Stomach smooth muscle (tissue), 2 donors: ENCODE results near the gene TRABD2A.

Source experiments
- H3K27ac ChIP-seq: one replicate; pipeline ENCODE4 v1.7.0; 2013; ENCODE audit warnings: mild to moderate bottlenecking, low read length, inconsistent platforms
- H3K27me3 ChIP-seq, 2 donors: one replicate each; pipeline ENCODE4 v1.7.0; 2013; ENCODE audit warnings: low read length in 2 of 2; ENCODE audit not compliant: insufficient read depth in 2 of 2, control insufficient read depth in 1 of 2
- H3K36me3 ChIP-seq, 2 donors: one replicate each; pipeline ENCODE4 v1.7.0; 2013; ENCODE audit warnings: low read length in 2 of 2; ENCODE audit not compliant: control insufficient read depth in 2 of 2, insufficient read depth in 2 of 2
- H3K4me1 ChIP-seq: one replicate; pipeline ENCODE4 v1.7.0; 2013; ENCODE audit warnings: low read length; ENCODE audit not compliant: control insufficient read depth, insufficient read depth
- H3K4me3 ChIP-seq, 2 donors: one replicate each; pipeline ENCODE4 v1.7.0; 2013; ENCODE audit warnings: low read length in 2 of 2
- H3K9ac ChIP-seq, 2 donors: one replicate each; pipeline ENCODE4 v1.7.0; 2013; ENCODE audit warnings: low read length in 2 of 2, mild to moderate bottlenecking in 1 of 2
- H3K9me3 ChIP-seq, 2 donors: one replicate each; pipeline ENCODE4 v1.7.0; 2013; ENCODE audit warnings: low read length in 2 of 2; ENCODE audit not compliant: control insufficient read depth in 2 of 2
- donor health status: healthy.
- donor health status: Pancreatic carcinoma.

TRABD2A gene

DNA sequence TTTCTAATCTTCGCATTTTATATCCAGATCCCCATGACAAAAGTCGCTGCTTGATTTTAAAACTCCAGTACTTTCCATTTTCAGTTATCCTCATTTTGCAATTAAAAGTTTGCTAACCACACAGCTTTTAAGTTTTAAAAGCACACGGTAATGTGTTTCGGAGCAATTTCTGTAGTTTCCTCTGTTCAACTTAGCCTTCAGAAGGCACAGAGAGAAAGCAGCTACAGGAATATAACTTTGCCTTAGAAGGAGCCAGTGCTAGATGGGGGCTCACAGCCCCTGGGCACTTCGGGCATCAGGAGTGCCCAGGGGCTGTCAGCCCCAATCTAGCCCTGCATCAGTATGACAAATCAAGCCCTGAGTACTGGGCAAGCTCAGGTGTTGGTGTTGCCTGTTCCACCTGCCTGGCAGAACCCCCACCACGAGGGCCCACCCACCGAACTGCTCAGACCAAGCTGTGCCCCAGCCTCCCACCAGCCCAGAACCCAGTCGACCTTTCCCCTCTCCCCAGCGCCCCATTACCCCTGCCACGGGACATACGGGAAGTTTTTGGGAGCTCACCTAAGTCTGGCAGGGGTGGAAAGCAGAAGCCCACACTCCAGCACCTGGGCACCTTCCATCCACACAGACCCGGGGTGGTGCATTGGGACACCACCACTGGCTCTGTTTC, 47.3 kb downstream of the TRABD2A start:
- Histone ChIP-seq H3K36me3 (no peaks in the 10 kb centered on the region), H3K4me3 (no peak overlapping the region), H3K27ac (no peak overlapping the region), H3K9me3 (peaks cover 3 to 4% of the 10 kb centered on the region in 2 donors), H3K4me1 (no peaks in the 10 kb centered on the region), H3K27me3 (no peaks in the 10 kb centered on the region), H3K9ac (no peak overlapping the region)

DNA sequence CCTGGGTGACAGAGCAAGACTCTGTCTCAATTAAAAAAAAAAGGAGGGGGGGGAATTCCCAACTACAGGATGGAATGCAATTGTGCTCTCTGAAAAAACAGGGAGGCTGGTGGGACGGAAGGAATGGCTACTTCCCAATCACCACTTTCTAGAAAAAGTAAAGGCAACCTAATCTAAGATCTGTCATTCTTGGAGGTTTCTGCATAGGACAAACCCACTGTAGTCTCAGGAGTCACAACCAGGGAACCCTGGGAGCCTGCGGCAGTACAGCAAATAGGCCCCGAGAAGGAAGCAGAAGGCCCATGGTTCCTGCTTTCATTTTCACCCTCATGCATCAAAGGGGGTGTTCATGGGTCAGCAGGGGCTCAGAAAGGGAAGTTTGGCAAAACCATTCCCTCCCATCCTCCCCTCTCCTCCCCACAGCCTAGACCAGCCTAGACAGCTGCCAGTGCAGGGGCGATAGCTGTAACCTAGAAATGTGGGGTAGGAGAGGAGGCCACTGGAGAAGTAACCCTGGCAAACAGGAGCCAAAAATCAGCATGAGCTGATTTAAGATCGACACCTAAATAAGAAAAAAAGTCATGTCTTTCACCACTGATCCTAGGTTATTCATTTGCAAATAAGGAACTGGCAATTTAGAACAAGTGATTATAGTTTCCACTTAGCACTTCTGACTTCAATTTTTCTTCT, 48.0 kb downstream of the TRABD2A start:
- Histone ChIP-seq H3K36me3 (no peaks in the 10 kb centered on the region), H3K27me3 (no peaks in the 10 kb centered on the region), H3K4me1 (no peaks in the 10 kb centered on the region), H3K9me3 (peaks cover 3 to 4% of the 10 kb centered on the region in 2 donors), H3K4me3 (no peak overlapping the region), H3K27ac (no peak overlapping the region), H3K9ac (no peak overlapping the region)

DNA sequence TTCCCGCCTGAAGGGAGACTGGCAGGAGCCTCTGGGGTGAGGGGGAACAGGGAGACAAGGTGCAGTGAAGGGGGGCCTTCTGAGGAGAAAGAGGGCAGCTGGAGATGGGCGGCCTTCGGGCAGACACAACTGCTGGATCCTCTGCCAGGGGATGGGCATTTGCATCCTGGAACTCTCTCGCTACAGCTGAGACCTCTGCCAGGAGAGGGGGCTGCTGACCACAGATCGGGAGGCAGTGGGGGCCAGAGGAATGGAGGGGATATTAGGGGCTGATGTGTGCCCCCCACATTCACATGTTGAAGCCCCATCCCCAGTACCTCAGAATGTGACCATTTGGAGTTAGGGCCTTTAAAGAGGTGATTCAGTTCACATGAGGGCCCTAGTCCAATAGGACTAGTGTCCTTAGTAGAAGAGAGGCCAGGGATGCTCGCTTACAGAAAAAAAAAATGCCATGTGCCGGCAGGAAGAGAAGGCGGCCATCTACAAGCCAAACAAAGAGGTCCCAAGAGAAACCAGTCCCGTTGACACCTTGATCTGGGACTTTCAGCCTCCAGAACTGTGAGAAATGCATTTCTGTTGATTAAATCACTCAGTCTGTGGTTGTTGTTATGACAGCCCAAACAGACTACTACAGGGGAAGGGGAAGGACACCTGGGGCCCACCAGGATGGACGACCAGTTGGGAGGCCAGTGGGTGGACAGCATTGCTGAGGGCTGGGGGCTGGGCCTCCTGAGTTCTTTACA, 50.0 kb downstream of the TRABD2A start:
- no peak overlapping the region for H3K27ac ChIP-seq
- H3K4me1 ChIP-seq = no peaks in the 10 kb centered on the region
- H3K9me3 ChIP-seq = no peaks in the 10 kb centered on the region
- no peaks in the 10 kb centered on the region for H3K27me3 ChIP-seq
- H3K4me3 ChIP-seq = no peak overlapping the region
- no peaks in the 10 kb centered on the region for H3K36me3 ChIP-seq
- no peak overlapping the region for H3K9ac ChIP-seq

DNA sequence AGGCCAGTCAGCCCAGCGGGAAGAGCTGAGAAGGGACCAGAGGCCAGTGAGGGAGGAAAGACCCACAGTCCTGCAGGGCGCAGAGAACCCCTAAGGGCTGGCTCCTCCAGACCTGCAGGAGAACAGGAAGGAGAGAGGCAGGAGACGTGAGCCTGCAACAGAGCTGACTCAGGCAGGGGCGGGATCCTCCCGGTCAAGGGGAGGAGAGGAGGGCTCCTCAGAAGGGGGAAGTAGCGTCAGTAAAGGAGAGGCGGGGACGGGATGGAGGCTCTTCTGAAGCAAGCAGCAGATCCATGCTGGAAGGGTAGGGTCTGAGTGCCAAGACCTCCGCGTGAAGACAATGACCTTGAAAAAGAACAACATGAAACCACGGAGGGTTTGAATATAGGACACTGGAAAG, 50.8 kb downstream of the TRABD2A start:
- Histone ChIP-seq H3K27me3 (no peaks in the 10 kb centered on the region), H3K9me3 (no peaks in the 10 kb centered on the region), H3K27ac (no peak overlapping the region), H3K36me3 (no peaks in the 10 kb centered on the region), H3K4me3 (no peak overlapping the region), H3K4me1 (no peaks in the 10 kb centered on the region), H3K9ac (no peak overlapping the region)

DNA sequence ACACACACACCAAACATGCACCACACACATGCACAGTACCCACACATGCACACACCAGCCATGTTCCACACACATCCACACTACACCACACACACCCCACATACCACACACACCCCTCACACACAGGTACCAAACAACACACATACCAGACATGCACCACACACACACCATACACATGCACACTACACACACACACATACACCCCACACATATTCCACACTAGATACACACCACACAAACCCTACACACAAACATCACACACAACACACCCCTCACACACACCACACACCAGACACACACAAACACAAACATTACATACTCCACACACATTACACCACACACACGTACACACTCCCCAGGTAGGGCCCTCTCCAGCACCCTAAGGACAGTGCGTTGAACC, 51.2 kb downstream of the TRABD2A start:
- Histone ChIP-seq H3K9me3 (no peaks in the 10 kb centered on the region), H3K9ac (no peak overlapping the region), H3K4me3 (no peak overlapping the region), H3K36me3 (no peaks in the 10 kb centered on the region), H3K27ac (no peak overlapping the region), H3K27me3 (no peaks in the 10 kb centered on the region), H3K4me1 (no peaks in the 10 kb centered on the region)

DNA sequence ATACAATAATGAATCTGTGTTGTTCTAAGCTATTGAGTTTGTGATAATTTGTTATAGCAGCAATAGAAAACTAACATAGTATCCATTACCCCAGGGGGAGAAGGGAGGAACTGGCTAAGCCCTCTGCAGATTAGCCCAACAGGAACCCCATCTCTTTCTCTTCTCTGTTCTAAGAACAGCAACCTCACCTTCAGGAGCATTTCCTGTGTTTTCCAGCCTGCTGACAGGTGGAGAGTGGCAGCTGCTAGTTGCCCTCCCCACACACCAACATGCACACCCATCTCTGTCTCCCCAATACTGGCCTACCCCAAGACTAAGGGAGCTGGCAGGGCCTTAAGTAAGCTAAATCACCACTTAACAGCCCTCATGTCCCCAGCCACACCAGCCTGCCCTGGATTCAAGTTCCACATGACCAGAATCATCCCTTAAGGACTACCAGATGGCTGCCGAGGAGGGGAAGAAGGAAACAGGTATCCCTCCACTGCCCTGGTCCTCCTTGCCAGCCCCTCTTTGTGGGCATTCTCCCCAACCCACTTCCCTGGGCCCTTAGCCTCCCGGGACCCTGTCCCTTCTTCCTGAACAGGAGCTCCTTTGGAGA, 52.8 kb downstream of the TRABD2A start:
- Histone ChIP-seq H3K27ac (no peak overlapping the region), H3K9me3 (no peaks in the 10 kb centered on the region), H3K4me1 (no peaks in the 10 kb centered on the region), H3K27me3 (no peaks in the 10 kb centered on the region), H3K36me3 (no peaks in the 10 kb centered on the region), H3K9ac (no peak overlapping the region), H3K4me3 (no peak overlapping the region)

DNA sequence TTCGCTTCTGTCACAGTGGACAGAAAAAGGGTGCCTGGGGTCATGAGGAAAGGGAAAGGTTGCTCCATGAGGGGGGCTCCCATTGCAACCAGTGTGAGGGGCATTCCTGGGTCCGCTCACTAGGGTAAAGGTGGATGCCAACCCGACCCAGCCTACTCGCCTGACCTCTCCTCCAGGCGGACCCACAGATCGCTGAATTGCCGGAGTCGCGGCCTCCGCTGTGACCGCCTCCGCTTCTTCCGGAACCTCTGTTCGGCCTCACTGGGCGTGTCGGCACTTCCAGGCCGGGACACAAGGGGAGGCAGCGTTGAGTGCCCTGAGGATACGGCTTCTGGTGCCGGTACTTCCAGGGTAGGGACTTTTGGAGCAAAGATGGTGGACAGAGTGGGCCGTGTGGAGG, 57.1 kb downstream of the TRABD2A start:
- Histone ChIP-seq H3K4me3 (no peak overlapping the region), H3K9ac (no peak overlapping the region), H3K9me3 (no peaks in the 10 kb centered on the region), H3K27me3 (no peaks in the 10 kb centered on the region), H3K4me1 (no peaks in the 10 kb centered on the region), H3K36me3 (no peaks in the 10 kb centered on the region), H3K27ac (no peak overlapping the region)

DNA sequence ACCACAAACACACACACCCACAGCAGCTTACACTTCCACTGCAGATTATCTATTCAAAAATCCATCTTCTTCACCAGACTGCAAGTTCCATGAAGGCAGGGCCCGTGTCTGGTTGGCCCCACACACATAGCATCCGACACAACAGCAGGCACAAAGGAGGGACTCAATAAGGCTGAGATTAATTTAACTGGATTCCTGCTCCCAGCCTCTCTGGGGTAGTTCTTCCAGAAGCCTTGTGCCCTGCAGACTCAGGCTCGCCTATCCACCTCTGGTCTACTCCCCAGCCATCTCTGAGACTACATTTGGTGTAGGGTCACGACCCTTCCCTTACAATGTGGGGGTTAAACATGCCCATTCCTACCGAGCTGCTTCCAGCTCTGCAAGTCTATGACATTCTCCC, 57.7 kb downstream of the TRABD2A start:
- Histone ChIP-seq H3K27me3 (no peaks in the 10 kb centered on the region), H3K4me1 (no peaks in the 10 kb centered on the region), H3K36me3 (no peaks in the 10 kb centered on the region)

DNA sequence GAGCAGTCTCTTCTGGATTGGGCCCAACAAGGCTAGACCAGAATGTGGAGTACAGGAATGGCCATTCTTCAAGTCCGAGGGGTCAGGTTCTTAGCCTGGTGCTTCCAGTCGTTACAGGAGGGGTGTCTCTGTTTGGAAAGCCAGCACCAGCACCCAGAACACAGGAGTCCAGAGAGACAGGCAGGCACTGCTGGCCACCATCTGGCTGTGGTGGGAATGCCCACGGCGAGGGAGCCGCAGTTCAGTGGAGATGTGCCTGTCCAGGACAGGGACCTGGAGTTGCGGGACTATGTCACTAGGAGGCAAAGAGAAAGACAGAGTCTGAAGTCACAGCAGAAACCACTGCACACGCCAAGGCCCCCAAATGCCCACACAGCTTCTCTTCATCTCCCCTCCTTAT, 59.1 kb downstream of the TRABD2A start:
- H3K9me3 ChIP-seq = no peaks in the 10 kb centered on the region
- H3K36me3 ChIP-seq = no peaks in the 10 kb centered on the region
- no peak overlapping the region for H3K4me3 ChIP-seq
- H3K9ac ChIP-seq = no peak overlapping the region
- no peak overlapping the region for H3K27ac ChIP-seq
- H3K4me1 ChIP-seq = no peaks in the 10 kb centered on the region
- no peaks in the 10 kb centered on the region for H3K27me3 ChIP-seq

More for the DNA sequence above, 57.7 kb downstream of the TRABD2A start:
- Histone ChIP-seq H3K9me3 (no peaks in the 10 kb centered on the region), H3K9ac (no peak overlapping the region), H3K27ac (no peak overlapping the region), H3K4me3 (no peak overlapping the region)

DNA sequence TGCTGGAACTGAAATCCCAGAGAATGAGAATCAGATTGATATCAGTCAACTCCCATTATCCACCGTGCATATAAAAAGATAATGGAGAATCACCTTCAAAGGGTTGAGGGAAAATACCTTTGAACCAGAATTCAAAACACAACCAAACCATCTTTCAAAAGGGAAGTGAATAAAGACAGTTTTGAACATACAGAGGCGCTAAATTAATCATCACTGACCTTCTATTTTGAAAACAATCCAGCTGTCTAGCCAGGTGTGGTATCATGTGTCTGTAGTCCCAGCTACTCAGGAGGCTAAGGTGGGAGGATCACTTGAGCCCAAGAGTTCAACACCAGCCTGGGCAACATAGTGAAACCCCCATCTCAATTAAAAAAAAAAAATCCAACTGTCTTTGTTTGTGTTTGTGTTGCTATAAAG, 63.6 kb downstream of the TRABD2A start:
- Histone ChIP-seq H3K27me3 (no peaks in the 10 kb centered on the region), H3K9ac (no peak overlapping the region), H3K36me3 (no peaks in the 10 kb centered on the region), H3K4me3 (no peak overlapping the region), H3K9me3 (no peaks in the 10 kb centered on the region), H3K27ac (no peak overlapping the region), H3K4me1 (no peaks in the 10 kb centered on the region)
